Suprapubic skin (tissue), 4 donors: ENCODE measurements around the gene UCN. TPM values are rescaled to one million over a fixed set of nuclear protein-coding genes. Genes with fewer than 3 reads are reported as not detected.

ENCODE experiments used
- DNase-seq, 2 donors: peaks; one replicate each; pipeline ENCODE4 v3.0.0-alpha.2; 2019; ENCODE audit warnings: low spot score in 2 of 2
- H3K27ac ChIP-seq: fragments of 200-600 bp; sonication (generic); one replicate; pipeline ENCODE4 v1.5.1; 2019
- H3K27me3 ChIP-seq: fragments of 200-600 bp; sonication (generic); one replicate; pipeline ENCODE4 v1.5.1; 2019
- H3K36me3 ChIP-seq: fragments of 200-600 bp; sonication (generic); one replicate; pipeline ENCODE4 v1.5.1; 2019
- H3K4me1 ChIP-seq: fragments of 200-600 bp; sonication (generic); one replicate; pipeline ENCODE4 v1.5.1; 2019
- H3K4me3 ChIP-seq: fragments of 200-600 bp; sonication (generic); one replicate; pipeline ENCODE4 v1.5.1; 2019; ENCODE audit warnings: mild to moderate bottlenecking
- H3K9me3 ChIP-seq: fragments of 200-600 bp; sonication (generic); one replicate; pipeline ENCODE4 v1.5.1; 2019
- EP300 ChIP-seq: sonication (generic); formaldehyde crosslinking; IDR thresholded peaks from one replicate; pipeline ENCODE4 v1.6.1; 2017; ENCODE audit warnings: antibody characterized with exemption
- POLR2A ChIP-seq, 2 donors: fragments of 450-650 bp; IDR thresholded peaks; one replicate each; pipeline ENCODE4 v1.6.1; 2017; ENCODE audit warnings: antibody characterized with exemption in 2 of 2, mild to moderate bottlenecking in 2 of 2, moderate library complexity in 2 of 2
- POLR2AphosphoS5 ChIP-seq, 3 donors: sonication (generic); formaldehyde crosslinking; IDR thresholded peaks; one replicate each; pipeline ENCODE4 v1.6.1; 2017; ENCODE audit warnings: antibody characterized with exemption in 3 of 3
- WGBS: methylation state at CpG from one replicate; pipeline ENCODE4 v1.1.5; 2018; 5-methylcytosine and 5-hydroxymethylcytosine counted together
- total RNA-seq, 4 donors: library from RNA; depleted of rRNA; stranded (reverse); fragments of >200 nt; gene quantifications; one replicate each; pipeline ENCODE4 v1.1.0, GENCODE V29; 2016
- TF ChIP-seq, protein P1 (sequence below), 2 donors: fragments of 200-600 bp in 1 of 2; fragments of 450-650 bp in 1 of 2; sonication (generic) in 1 of 2; IDR thresholded peaks; one replicate each; pipeline ENCODE4 v1.5.1; 2016 to 2019; ENCODE audit warnings: antibody characterized with exemption in 2 of 2, mild to moderate bottlenecking in 1 of 2, moderate library complexity in 1 of 2

Gene UCN
- total RNA-seq, 4 donors from 2014 or later, result 2.1 to 3.9 TPM; not detected in 2

DNA sequence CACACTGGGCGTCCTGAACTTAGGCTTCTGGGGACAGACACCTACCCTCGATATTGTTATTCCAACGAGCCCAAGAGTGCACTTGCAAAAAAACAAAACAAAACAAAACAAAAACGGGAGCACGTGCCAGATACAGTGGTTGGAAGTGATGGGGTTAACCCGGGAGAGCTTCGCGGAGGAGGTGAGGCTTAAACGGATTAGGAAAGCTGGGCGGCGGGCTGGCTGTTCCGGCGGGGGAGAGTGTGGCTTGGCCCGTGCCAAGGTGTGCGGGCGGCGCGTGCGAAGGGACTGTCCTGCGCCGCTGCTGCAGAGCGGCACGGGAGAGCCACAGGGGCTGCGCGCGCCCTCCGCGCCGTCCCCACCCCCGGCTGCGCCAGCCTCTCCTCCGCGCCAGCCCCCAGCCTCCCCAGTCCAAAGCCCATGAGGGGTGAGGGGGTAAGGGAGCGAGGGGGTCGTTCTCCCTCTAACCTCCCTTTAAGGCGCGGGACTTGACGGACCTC is 43.9 kb downstream of the UCN start:
- Histone ChIP-seq H3K4me3 (peak overlapping the region; percentile 52), H3K27me3 (peaks cover 79% of the 10 kb centered on the region)
- DNase-seq, result no peak

DNA sequence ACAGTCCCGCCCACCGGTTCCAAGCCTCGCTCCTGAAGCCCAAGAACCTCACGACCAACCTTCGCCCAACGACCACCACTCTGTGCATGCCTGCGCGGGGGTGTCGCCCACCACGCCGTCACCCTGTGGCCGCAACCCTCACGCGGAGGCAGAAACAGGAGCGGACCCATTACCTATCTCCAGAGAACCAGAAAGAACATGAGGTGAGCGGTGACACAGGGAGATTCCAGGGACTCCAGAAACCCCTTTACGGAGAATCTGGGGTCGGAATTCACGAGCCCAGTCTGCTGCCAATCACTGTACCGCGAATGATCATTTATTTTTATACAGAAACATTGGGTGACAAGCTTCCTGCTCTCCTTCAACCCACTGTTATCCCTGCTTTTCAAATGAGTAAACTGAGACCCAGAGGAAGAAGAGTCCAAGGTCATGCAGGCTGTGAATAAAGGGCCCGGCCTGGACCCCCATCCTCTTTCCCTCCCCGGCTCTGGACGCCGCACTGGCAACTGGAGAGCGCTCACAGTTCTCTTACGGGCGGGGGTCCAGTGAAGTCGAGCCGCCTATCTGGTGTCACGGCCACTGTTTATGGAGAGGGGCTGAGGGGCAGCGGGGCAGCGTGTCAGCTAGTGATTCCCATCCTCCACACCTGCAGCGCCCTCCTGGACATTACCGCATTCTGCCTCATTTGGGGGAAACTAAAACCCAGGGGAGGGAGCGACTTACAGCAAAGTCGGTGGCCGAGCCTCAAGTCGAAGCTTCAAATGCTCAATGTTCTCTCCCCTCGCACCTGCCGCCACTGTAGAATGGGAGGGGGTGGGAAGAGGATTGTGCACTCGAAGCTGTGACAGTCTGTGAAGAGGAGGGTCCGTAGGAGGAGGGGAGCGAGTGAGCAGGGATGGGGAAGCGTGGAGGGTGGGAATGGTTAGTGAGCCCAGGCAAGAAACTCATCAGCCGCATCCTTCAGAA is 44.7 kb downstream of the UCN start:
- no peak for DNase-seq
- Histone ChIP-seq H3K9me3 (no peaks in the 10 kb centered on the region), H3K36me3 (no peaks in the 10 kb centered on the region), H3K27me3 (peaks cover 83% of the 10 kb centered on the region), H3K4me3 (peak overlapping the region; percentile 52), H3K27ac (no peak overlapping the region), H3K4me1 (peaks cover 38% of the 10 kb centered on the region)
- 3% methylated on average over 44 of the region's 46 CpGs for WGBS
- TF ChIP-seq EP300 (no peak), POLR2A (IDR thresholded peaks at IDR 0.05) (no peak), POLR2AphosphoS5 (IDR thresholded peaks at IDR 0.05) (no peak)
- TF ChIP-seq, protein P1, sequence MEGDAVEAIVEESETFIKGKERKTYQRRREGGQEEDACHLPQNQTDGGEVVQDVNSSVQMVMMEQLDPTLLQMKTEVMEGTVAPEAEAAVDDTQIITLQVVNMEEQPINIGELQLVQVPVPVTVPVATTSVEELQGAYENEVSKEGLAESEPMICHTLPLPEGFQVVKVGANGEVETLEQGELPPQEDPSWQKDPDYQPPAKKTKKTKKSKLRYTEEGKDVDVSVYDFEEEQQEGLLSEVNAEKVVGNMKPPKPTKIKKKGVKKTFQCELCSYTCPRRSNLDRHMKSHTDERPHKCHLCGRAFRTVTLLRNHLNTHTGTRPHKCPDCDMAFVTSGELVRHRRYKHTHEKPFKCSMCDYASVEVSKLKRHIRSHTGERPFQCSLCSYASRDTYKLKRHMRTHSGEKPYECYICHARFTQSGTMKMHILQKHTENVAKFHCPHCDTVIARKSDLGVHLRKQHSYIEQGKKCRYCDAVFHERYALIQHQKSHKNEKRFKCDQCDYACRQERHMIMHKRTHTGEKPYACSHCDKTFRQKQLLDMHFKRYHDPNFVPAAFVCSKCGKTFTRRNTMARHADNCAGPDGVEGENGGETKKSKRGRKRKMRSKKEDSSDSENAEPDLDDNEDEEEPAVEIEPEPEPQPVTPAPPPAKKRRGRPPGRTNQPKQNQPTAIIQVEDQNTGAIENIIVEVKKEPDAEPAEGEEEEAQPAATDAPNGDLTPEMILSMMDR (IDR thresholded peaks at IDR 0.05), result no peak

More for the DNA sequence above, 43.9 kb downstream of the UCN start:
- TF ChIP-seq POLR2A (IDR thresholded peaks at IDR 0.05), result no peak
- TF ChIP-seq, protein P1 (IDR thresholded peaks at IDR 0.05), result no peak
- no peak for TF ChIP-seq POLR2AphosphoS5 (IDR thresholded peaks at IDR 0.05)
- TF ChIP-seq EP300, result no peak
- peaks cover 38% of the 10 kb centered on the region for H3K4me1 ChIP-seq
- no peaks in the 10 kb centered on the region for H3K9me3 ChIP-seq
- under 1% methylated on average over 24 of the region's 38 CpGs for WGBS
- no peak overlapping the region for H3K27ac ChIP-seq
- no peaks in the 10 kb centered on the region for H3K36me3 ChIP-seq

DNA sequence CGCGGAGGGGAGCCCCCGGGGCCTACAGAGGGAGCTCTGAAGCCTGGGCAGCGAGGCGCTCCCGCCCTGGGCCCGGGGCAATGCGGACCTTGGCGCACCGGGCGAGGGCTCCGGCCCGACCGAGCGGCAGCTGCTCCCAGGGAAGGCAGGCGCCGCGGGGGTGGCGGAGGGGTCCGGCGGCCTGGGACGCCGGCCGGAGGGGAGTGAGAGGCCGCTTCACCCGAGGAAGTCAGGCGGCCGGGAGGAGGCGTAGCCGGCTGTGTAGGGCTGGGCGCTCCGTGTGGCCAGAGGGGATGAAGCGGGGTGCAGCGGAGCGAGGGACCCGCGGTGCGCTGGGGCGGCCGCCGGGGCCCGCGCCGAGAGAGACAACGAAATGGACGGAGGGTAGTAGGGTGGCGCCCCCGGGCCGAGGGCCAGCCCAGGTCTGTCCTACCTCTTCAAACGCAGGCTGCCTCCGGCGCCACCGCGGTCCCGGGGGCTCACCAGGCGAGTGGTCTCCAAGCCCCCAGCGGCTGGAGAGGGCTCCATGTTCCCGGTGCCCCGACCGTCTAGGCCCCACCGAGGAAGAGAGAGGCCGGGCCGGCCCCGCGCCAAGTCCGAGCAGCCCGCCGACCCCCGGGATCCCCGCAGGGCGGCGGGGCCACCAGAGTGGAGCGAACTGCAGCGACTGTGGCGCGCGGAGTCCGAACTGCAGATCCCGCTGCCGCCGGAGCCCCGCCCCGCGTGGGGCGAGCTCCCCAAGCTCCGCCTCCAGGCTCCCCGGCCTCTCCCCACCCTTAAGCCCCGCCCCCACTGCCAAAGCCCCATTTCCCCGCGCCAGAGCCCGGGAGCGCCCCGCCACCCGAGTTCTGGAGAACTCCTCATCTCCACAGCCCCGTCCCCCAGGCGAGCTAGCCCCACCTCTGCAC is 45.6 kb downstream of the UCN start, which contains the start of gene SLC30A3:
SLC30A3 (minus strand) TSS at position 669 of the 908 bp plus-strand sequence; CDS start at position 528, 141 bp downstream.
- peaks cover 85% of the 10 kb centered on the region for H3K27me3 ChIP-seq
- H3K27ac ChIP-seq, result no peak within 1 kb of the TSS
- H3K9me3 ChIP-seq, result no peaks in the 10 kb centered on the region
- H3K4me1 ChIP-seq, result peaks cover 38% of the 10 kb centered on the region
- peak within 1 kb of the TSS; percentile 52 for H3K4me3 ChIP-seq
- TF ChIP-seq, protein P1 (IDR thresholded peaks at IDR 0.05), result no peak
- TF ChIP-seq EP300, result no peak
- no peak for TF ChIP-seq POLR2A (IDR thresholded peaks at IDR 0.05)
- WGBS, result 0% methylated on average over 4 of the region's 96 CpGs
- H3K36me3 ChIP-seq, result no peaks in the 10 kb centered on the region
- DNase-seq, result peak in 1 of 2 donors; percentile 80

DNA sequence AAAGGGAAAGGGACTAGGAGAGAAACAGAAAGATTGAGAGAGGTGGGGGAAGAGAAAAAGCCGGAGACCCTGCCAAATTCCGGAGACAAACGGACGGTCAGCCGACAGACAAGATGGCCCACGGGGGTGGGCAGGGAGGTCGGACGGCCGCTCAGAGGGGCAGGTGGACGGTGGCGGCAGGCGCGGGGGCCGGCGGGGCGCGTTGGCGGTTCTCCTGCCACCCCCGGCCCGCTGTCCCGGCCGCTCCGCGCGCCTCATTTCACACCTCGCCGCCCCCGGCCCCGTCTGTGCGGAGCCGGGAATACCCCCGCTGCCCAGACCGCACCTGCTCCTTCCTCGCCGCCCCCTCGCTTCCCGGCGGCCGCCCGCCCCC is 46.3 kb downstream of the UCN start:
- Histone ChIP-seq H3K27me3 (peaks cover 93% of the 10 kb centered on the region), H3K27ac (no peak overlapping the region), H3K4me1 (peaks cover 38% of the 10 kb centered on the region), H3K4me3 (peak overlapping the region; percentile 52), H3K9me3 (no peaks in the 10 kb centered on the region), H3K36me3 (no peaks in the 10 kb centered on the region)
- DNase-seq, result no peak
- WGBS, result 2% methylated on average over 16 of the region's 40 CpGs
- TF ChIP-seq, protein P1 (IDR thresholded peaks at IDR 0.05), result no peak
- TF ChIP-seq POLR2A (IDR thresholded peaks at IDR 0.05), result no peak
- TF ChIP-seq POLR2AphosphoS5 (IDR thresholded peaks at IDR 0.05), result no peak
- TF ChIP-seq EP300, result no peak
